Muscle of back (tissue), 11 donors: ENCODE measurements around the gene TBC1D5. TPM values are rescaled to one million over a fixed set of nuclear protein-coding genes. Genes with fewer than 3 reads are reported as not detected.

Experiments used
- DNase-seq, 3 donors: peaks; one replicate each; pipeline versions ENCODE4 v3.0.0 to v3.0.0-alpha.2; 2013
- polyA plus RNA-seq, 10 donors: library from polyadenylated mRNA; unstranded; fragments of 120-200 nt; gene quantifications; one replicate each; pipeline ENCODE4 v1.2.1, GENCODE V29; 2013; ENCODE audit not compliant: insufficient read length in 10 of 10

TBC1D5 gene
- polyA plus RNA-seq, 10 donors: 25.5 to 37.7 (median 32.2) TPM

DNA sequence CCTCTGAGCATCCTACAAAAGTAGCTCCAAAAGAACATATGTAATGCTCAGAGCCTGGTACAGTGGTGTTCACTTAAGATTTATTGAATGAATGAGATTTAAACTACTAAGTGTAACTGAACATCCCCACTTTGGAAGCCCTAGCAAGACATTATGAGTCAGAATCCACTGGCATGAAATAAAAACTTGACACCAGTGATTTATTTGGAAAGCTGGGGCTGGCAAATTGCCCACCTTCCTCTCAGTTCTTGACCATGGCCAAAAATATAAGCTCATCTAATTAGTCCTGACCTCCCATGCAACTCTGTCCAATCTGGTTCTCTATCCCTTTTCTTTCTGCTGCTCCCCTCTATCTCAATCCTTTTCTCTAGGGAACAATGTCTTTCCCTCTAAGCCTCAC, 439.7 kb downstream of the TBC1D5 start:
- DNase-seq: no peak

GRCh38 chr3:17302170-17302569, 440.3 kb downstream of the TBC1D5 start:
- DNase-seq: no peak

DNA sequence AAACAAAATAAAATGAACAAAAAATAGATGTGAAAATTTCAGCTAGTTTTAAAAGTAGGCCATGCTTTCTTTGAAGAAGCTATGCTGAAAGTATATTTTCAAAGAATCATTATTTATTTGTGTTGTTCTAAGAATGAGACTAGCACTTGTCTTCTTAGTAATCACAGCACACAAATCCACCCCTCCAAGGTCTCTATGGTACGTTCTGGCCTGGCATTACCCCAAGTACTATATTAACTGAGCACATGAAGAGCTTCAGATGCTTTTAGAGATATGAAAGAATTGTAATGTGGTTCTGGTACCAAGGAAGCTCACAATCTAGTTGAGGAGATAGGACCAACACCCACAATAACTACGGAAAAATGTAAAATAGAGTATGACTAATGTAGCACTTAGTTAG, 441.2 kb downstream of the TBC1D5 start:
- DNase-seq: peak; percentile 9 to 15 (median 10)

DNA sequence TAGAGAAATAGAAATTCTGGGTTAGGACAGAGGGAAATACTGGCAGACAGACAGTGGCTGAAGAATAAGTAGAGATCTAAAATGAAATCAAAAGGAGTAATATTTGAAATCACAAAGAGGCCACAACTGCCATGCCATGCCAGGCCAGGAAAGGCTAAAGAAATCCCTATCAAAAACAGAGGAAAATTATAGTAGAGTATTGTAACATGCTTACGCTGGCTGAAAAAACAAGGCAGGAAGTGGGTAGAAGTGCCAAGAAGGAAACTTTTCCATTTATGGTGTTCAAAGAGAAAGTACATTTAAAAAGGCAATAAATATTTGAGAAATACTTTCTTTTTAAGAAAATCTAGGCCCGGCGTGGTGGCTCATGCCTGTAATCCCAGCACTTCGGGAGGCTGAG, 442.0 kb downstream of the TBC1D5 start:
- DNase-seq: no peak

DNA sequence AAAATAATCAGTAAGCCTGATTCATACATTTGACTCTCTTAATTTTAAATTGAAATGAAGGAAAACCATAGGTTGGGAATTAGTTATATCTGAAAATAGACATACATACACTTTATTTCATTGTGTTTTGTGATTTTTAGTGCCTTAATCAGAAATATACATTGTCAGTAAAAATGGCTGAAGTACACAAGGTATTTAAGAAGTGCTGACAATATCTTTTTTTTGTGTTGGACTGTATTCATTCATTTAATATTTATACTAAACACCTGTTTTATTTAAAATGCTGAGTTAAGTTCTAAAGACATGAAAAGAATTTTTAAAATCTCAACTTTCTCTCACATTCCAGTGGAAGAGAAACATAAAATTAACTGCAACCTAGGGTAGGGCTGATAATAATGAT, 444.4 kb downstream of the TBC1D5 start:
- no peak for DNase-seq

DNA sequence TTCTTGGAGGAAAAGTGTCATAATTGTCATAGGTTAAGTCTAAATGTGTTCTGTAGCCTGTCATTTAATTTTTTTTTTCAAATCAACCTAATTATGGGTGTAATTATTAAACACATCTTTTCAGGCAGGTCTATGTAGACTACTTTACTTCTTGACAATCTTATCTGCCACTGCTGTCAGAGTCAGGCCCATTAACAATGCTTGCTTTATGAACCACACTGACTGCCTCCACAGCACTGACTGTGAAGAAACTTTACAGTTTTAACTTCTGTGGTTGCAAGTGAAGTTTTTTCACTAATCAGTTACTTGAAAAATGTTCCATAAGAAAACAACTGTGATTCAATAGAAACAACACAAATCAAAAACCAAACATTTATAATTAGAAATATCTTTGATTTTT, 449.9 kb downstream of the TBC1D5 start:
- no peak for DNase-seq

DNA sequence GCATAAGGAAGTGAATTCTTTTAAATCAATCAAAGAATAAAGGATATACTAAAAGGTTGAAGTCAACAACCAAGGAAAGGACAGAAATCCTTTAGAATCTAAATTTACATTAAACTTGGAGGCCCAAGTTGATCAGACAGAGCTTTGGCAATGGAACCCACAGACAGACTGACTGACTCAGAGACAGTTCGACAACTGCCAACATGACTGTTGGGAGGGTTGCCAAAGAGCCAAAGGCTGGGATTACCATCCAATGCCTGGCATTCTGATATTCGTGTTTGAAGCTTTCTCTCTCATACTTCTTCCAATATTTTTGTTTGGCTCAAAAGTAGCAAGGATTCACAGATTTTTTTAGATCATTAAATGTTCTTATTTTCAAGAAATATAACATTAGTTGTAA, 451.5 kb downstream of the TBC1D5 start:
- DNase-seq: no peak

DNA sequence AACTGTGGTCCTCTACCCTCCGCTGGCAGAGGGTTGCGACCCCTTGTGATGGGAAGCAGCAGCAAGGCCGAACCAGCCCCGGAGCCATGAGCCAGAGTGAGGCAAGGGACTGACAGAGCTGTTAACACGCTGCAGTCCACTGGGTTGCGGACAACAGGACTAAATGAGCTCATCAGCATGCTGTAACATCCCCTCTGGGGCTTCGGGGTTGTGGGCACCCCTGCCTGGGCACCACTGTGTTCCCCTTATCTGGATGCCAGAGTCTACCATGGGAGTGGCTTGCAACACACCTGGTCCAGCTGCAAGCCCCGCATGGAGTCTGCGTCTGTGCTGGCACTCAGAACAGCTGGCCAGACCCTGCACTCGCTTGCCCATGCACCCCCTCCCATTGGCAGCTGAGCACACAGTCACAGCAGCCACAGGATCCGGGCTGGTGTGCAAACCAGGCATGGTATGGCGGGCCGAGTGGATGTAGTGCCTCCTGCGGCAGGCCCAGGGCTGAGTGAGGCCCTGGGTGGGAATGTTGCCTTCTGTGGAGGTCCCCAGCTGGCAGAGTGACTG, 453.5 kb downstream of the TBC1D5 start:
- no peak for DNase-seq

GRCh38 chr3:17287006-17287689, 455.3 kb downstream of the TBC1D5 start:
- no peak for DNase-seq

- no peak for DNase-seq
Observed at GRCh38 chr3:17278006-17278405, 464.4 kb downstream of the TBC1D5 start.

DNA sequence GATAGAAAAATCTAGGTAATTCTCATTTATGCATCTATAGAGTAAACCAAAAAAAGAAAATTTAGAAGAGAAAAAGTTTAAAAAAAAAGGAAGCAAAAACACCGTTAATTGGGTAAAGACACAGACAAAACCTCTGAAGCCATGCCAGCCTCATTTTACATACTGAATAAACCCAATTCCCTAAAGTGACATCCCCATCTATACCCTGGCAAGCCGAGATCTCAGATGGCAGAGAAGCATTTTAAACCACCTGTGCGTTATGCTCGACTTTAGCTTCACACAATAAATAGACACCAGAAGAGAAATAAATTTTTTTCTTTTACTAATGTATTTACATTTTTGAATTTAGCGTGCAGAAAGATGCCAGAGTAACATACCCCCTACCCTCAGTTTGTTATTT, 475.6 kb downstream of the TBC1D5 start:
- DNase-seq: no peak

DNA sequence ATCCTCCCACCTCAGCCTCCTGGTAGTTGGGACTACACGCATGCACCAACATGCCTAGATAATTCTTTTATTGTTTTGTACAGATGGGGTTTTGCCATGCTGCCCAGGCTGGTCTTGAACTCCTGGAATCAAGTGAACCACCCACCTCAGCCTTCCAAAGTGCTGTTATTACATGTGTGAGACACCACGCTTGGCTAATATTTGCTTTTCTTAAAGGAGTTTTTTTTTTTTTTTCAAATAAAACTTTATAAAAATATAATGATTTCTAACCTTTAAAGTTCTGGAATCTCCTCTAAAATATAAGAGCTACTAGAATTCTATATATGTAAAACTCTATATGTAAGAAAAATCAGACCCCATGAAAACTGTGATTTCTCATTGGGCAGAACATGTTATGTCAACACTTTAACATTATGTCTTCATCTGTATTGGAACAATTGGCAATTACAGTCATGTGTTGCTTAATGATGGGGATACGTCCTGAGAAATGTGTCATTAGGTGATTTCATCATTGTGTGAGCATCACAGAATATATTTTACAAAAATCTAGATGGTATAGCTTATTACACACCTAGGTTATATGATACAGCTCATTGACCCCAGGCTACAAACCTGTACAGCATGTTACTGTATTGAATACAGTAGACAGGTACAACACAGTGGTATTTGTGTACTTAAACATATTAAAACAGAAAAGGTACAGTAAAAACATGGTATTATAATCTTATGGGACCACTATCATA, 480.6 kb downstream of the TBC1D5 start:
- no peak for DNase-seq

DNA sequence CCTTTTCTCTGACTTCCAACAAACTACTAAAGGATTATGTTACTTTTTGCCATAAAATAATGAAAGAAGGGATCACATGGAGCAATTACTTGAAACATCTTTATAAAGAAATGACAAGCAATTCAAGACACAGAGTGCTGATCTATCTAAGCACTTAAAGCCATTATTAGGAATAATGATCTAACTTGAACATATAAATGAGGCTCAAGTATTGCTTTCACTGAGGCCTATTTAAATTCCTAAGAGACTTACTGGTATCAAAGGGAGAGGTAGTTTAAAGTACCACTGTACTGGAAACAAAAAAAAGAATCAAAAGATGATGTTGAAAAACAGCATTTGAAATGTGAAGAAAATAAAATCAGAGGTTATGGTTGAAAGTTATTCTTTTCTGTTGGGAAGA, 482.2 kb downstream of the TBC1D5 start:
- DNase-seq: no peak

DNA sequence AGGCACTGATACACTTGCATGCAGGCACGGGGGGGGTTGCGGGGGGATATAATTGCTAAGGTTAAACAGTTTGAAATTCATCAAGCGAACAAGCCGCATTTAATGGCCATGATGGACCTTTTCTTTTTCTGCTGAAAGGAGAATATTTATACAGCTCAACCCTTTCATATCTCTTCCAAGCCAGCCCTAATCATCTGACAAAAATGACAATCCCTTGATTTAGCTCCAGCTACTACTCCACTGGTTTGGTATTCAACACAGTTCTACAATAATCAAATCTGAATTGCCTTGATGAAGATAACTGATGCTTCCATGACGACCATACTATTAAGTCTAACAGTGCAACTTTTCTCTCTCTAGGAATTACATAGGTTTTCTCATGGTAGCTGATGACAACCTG, 482.7 kb downstream of the TBC1D5 start:
- DNase-seq: no peak

GRCh38 chr3:17258823-17259436, 483.5 kb downstream of the TBC1D5 start:
- peak; percentile 16 to 50 (median 27) for DNase-seq

DNA sequence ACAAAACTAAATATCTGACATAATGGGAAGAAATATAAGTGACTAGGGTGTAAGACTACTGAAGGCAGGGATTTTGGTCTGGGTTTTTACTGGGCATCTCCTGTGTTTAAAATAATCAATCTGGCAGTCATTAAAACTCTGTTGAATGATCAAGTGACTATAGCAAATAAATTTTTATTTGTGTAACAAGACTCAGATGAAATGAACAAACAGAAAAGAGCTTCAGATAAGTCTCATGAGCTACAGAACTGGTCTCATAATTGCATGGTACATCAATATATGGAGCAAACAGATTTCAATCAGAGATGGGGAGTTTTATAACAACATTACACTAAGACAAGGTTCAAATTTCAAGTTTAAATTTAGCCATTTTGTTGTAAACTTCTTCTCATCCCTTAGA, 485.2 kb downstream of the TBC1D5 start:
- DNase-seq: no peak

GRCh38 chr3:17243621-17244020, 498.8 kb downstream of the TBC1D5 start:
- peak in 1 of 3 donors; percentile 2 for DNase-seq

DNA sequence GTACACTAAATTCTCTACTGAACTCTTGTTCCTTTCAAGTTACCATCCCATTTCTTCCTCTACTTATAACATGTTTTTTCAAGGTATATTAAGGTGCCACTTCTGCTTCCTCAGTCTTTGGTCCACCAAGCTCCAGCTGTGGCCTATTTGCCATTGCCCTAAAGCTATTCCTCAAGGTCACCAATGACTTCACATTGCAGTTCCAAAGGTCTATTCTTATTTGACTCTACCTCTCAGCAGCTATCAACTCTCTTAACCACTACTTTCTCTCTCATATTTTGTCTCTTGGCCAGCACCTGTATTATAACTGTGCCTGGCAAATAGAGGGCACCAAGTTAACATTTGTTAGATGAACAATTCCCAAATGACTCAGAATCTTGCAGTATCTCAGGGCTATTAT, 503.0 kb downstream of the TBC1D5 start:
- no peak for DNase-seq

- DNase-seq: no peak
Observed at GRCh38 chr3:17238023-17238422, 504.4 kb downstream of the TBC1D5 start.

GRCh38 chr3:17235310-17235709, 507.1 kb downstream of the TBC1D5 start:
- no peak for DNase-seq

DNA sequence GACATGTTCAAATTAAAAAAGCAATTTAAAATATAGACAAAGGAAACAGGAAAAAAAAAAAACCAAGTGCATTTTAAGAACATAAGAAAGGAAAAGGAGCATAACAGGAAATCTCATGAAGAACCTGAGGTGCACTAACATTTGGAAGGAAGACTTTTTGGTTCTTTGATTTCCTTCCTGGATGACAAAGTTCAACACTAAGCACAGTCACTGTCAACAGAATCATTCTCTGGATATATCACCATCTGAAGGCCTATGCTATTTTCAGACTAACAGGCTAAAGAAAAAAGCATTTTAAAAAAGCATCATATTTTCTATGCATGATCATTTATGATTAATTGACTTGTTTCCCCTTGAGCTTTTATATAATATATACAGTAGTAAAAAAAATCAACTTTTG, 508.0 kb downstream of the TBC1D5 start:
- no peak for DNase-seq

GRCh38 chr3:17233398-17233800, 509.0 kb downstream of the TBC1D5 start:
- DNase-seq: peak; percentile 16 to 55 (median 40)

DNA sequence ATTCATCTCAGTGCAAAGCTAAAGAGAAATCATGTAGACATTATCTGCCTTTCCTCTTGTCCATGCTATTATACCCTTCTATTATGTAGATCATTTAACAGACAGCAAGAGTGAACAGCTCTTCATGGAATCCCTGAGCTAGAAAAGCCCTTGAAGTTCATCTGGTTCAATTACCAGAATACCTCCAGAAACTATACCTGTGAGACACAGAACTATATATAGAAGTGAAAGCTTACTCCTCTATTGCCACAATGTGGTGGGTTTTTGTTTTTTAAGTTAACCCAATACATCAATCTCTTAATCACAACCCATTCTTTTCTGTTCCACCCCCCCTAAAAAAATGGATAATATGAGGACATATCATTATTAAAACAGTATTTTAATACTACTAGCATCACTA, 510.0 kb downstream of the TBC1D5 start:
- DNase-seq: no peak
